Activated B cell treated with CpG ODN at 0.5 μM for 24 hours (primary cell): ENCODE measurements around the gene KDELR3. TPM values are rescaled to one million over a fixed set of nuclear protein-coding genes. Genes with fewer than 3 reads are reported as not detected.

ENCODE experiments used
- ATAC-seq: fragments of 200-7000 bp; cut with Tn5 transposase; one replicate; pipeline ENCODE4 v1.10.0; 2021; ENCODE audit warnings: low read depth, mild to moderate bottlenecking, moderate library complexity
- CTCF ChIA-PET: fragments of 350-600 bp; sonication (Branson Sonifier 250); formaldehyde crosslinking; loops from one replicate; lab custom pipeline; 2021; ENCODE audit warnings: antibody characterized with exemption; lab: Charles Lee
- POLR2A ChIA-PET: fragments of 350-600 bp; sonication (Branson Sonifier 250); formaldehyde crosslinking; loops from one replicate; lab custom pipeline; 2021; ENCODE audit warnings: antibody characterized with exemption; lab: Charles Lee
- DNase-seq: peaks from one replicate; pipeline ENCODE4 v3.0.0; 2022
- H3K27ac Mint-ChIP-seq: one replicate; pipeline ENCODE4 v1.8.0; 2020; ENCODE audit warnings: mixed read lengths
- H3K27me3 Mint-ChIP-seq: one replicate; pipeline ENCODE4 v1.8.0; 2021; ENCODE audit warnings: mixed read lengths
- H3K36me3 Mint-ChIP-seq: one replicate; pipeline ENCODE4 v1.8.0; 2021; ENCODE audit warnings: low read depth, mixed read lengths
- H3K4me1 Mint-ChIP-seq: one replicate; pipeline ENCODE4 v1.8.0; 2021; ENCODE audit warnings: mixed read lengths
- H3K4me3 Mint-ChIP-seq: one replicate; pipeline ENCODE4 v1.8.0; 2020; ENCODE audit warnings: mild to moderate bottlenecking, mixed read lengths
- H3K9me3 Mint-ChIP-seq: one replicate; pipeline ENCODE4 v1.8.0; 2020; ENCODE audit warnings: mixed read lengths
- intact Hi-C: fragments of 100-400 bp; cut with micrococcal nuclease; formaldehyde crosslinking; loops from one replicate; pipeline ENCODE4 v1.15.1; 2024
- total RNA-seq: library from RNA; stranded (reverse); gene quantifications from 2 replicates; pipeline ENCODE4 v1.2.3, GENCODE V29; 2022
- TF ChIP-seq, protein P1 (sequence below): fragments of 200-600 bp; IDR thresholded peaks from one replicate; pipeline ENCODE4 v1.8.0; 2022; ENCODE audit warnings: antibody characterized with exemption, mild to moderate bottlenecking

The KDELR3 gene
- total RNA-seq, 1 donor from 2014 or later, result not detected

DNA sequence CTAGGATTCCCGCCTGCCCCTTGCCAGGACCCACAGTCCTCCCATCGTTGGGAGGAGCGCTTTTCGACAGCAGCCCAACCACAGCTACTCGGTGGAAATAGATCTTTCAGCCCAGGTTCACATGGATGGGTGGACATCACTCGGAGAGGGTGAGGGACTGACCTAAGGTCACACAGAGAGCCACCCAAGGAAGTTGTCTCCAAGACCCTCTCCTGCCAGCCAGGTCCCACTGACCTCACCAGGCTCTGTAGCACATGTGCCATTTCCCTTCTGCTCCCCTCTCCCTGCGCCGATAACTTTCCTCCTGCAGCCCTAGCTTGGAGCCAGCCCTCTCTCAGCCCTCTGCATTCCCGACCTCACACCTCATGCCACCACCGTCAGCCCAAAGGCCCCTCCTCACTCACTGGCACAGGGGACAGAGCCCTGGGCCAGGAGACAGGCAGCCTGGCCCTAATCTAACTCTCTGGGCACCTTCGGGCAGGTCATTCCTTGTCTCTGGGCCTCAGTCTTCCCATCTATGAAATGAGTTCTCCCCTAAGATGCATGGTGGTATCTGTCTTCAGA, 17.6 kb upstream of the KDELR3 start:
- H3K4me1 Mint-ChIP-seq, result peaks cover 11% of the 10 kb centered on the region
- ChIA-PET POLR2A (no interaction called here), CTCF (no interaction called here)
- ATAC-seq (no peak), DNase-seq (no peak)
- no peak overlapping the region for H3K27ac Mint-ChIP-seq
- TF ChIP-seq, protein P1, sequence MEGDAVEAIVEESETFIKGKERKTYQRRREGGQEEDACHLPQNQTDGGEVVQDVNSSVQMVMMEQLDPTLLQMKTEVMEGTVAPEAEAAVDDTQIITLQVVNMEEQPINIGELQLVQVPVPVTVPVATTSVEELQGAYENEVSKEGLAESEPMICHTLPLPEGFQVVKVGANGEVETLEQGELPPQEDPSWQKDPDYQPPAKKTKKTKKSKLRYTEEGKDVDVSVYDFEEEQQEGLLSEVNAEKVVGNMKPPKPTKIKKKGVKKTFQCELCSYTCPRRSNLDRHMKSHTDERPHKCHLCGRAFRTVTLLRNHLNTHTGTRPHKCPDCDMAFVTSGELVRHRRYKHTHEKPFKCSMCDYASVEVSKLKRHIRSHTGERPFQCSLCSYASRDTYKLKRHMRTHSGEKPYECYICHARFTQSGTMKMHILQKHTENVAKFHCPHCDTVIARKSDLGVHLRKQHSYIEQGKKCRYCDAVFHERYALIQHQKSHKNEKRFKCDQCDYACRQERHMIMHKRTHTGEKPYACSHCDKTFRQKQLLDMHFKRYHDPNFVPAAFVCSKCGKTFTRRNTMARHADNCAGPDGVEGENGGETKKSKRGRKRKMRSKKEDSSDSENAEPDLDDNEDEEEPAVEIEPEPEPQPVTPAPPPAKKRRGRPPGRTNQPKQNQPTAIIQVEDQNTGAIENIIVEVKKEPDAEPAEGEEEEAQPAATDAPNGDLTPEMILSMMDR, result no peak
- no peaks in the 10 kb centered on the region for H3K36me3 Mint-ChIP-seq
- H3K9me3 Mint-ChIP-seq, result no peaks in the 10 kb centered on the region
- no peak overlapping the region for H3K4me3 Mint-ChIP-seq
- intact Hi-C loops, result no loop called here
- peaks cover 45% of the 10 kb centered on the region for H3K27me3 Mint-ChIP-seq

GRCh38 chr22:38451404-38451803, 16.5 kb upstream of the KDELR3 start:
- peaks cover 14% of the 10 kb centered on the region for H3K4me1 Mint-ChIP-seq
- H3K27me3 Mint-ChIP-seq, result peaks cover 48% of the 10 kb centered on the region
- H3K9me3 Mint-ChIP-seq, result no peaks in the 10 kb centered on the region
- DNase-seq, result no peak
- ChIA-PET POLR2A (no interaction called here), CTCF (no interaction called here)
- H3K36me3 Mint-ChIP-seq, result no peaks in the 10 kb centered on the region
- intact Hi-C loops, result no loop called here
- H3K27ac Mint-ChIP-seq, result no peak overlapping the region
- no peak overlapping the region for H3K4me3 Mint-ChIP-seq
- ATAC-seq, result no peak
- TF ChIP-seq, protein P1, result no peak

DNA sequence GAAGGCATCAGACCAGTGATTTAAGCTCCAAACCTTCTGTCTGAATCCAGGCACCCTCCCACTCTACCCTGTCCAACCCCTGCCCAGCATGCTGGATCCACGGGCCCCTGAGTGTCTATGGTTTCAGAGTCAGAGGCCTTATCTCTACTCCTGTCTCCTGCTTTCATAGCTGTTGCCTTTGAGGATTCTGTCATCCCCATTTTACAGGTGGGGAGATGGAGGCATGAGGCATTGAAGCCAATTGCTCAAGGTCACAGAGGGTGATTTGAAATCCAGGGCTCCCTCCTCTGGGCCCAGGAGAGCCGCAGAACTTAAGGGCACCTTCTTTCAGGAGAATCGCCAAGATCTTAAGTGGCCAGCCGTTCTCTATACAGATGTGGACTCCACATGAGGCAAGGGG, 16.0 kb upstream of the KDELR3 start:
- peaks cover 52% of the 10 kb centered on the region for H3K27me3 Mint-ChIP-seq

GRCh38 chr22:38452373-38453065, 15.4 kb upstream of the KDELR3 start:
- H3K27ac Mint-ChIP-seq, result no peak overlapping the region
- H3K4me3 Mint-ChIP-seq, result no peak overlapping the region
- intact Hi-C loops, result no loop called here
- H3K4me1 Mint-ChIP-seq, result peaks cover 19% of the 10 kb centered on the region
- ATAC-seq, result no peak
- POLR2A ChIA-PET, result interaction anchor here (0.8 kb wide), 1 partner anchor 54 kb away, joined by 3 read pairs; no protein-coding TSS in a partner anchor
- no peaks in the 10 kb centered on the region for H3K36me3 Mint-ChIP-seq
- TF ChIP-seq, protein P1, result no peak
- CTCF ChIA-PET, result interaction anchor here (0.5 kb wide), 1 partner anchor 66 kb away, joined by 4 read pairs; no protein-coding TSS in a partner anchor
- DNase-seq, result no peak
- peaks cover 59% of the 10 kb centered on the region for H3K27me3 Mint-ChIP-seq
- no peaks in the 10 kb centered on the region for H3K9me3 Mint-ChIP-seq

More for the DNA sequence above, 16.0 kb upstream of the KDELR3 start:
- Mint-ChIP-seq H3K27ac (no peak overlapping the region), H3K36me3 (no peaks in the 10 kb centered on the region), H3K4me3 (no peak overlapping the region), H3K4me1 (peaks cover 18% of the 10 kb centered on the region), H3K9me3 (no peaks in the 10 kb centered on the region)
- ChIA-PET POLR2A (no interaction called here), CTCF (no interaction called here)
- ATAC-seq (no peak), DNase-seq (no peak)
- TF ChIP-seq, protein P1, result no peak
- intact Hi-C loops, result no loop called here

DNA sequence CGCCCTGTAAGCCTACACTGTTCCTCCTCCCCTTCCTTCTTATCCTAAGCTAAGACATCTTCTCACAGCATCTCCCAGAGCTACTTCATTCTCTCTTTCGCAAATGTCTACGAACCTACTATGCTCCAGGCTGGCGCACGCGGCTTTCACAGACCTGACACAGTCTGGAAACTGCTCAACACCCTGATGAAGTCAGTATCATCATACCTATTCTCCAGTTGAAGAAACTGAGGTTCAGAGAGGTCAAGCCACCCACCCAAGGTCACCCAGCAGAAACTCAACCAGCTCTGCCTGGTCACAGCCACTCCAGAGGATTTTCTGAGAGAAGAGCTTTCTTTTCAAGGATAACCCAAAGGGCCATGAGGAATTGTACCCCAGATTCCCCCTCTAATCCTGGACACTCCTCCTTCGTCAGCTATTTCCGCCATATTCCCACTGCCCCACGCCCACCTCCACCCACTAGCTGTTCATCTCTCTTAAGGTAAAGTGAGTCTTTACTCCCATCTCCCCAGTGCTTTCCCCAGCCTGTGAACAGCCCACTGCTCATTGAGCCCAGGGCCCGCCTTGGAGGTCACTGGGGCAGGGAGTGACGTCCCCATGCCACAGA, 14.7 kb upstream of the KDELR3 start:
- TF ChIP-seq, protein P1, result no peak
- intact Hi-C loops, result no loop called here
- Mint-ChIP-seq H3K27me3 (peaks cover 64% of the 10 kb centered on the region), H3K4me3 (no peak overlapping the region), H3K4me1 (peaks cover 19% of the 10 kb centered on the region), H3K27ac (no peak overlapping the region), H3K36me3 (no peaks in the 10 kb centered on the region), H3K9me3 (no peaks in the 10 kb centered on the region)
- no peak for DNase-seq
- CTCF ChIA-PET, result interaction anchor here (0.5 kb wide), 1 partner anchor 65 kb away, joined by 4 read pairs; no protein-coding TSS in a partner anchor
- POLR2A ChIA-PET, result interaction anchor here (0.8 kb wide), 1 partner anchor 55 kb away, joined by 3 read pairs; no protein-coding TSS in a partner anchor
- no peak for ATAC-seq
